GM18867 (cell line): Measurements from ENCODE around the gene TUSC2.

Experiments
- ATAC-seq: cut with Tn5 transposase; IDR thresholded peaks from one replicate; pipeline ENCODE4 v1.9.1; 2021; ENCODE audit warnings: mild to moderate bottlenecking, moderate library complexity; ENCODE audit not compliant: unreplicated experiment

Gene TUSC2, protein sequence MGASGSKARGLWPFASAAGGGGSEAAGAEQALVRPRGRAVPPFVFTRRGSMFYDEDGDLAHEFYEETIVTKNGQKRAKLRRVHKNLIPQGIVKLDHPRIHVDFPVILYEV

DNA sequence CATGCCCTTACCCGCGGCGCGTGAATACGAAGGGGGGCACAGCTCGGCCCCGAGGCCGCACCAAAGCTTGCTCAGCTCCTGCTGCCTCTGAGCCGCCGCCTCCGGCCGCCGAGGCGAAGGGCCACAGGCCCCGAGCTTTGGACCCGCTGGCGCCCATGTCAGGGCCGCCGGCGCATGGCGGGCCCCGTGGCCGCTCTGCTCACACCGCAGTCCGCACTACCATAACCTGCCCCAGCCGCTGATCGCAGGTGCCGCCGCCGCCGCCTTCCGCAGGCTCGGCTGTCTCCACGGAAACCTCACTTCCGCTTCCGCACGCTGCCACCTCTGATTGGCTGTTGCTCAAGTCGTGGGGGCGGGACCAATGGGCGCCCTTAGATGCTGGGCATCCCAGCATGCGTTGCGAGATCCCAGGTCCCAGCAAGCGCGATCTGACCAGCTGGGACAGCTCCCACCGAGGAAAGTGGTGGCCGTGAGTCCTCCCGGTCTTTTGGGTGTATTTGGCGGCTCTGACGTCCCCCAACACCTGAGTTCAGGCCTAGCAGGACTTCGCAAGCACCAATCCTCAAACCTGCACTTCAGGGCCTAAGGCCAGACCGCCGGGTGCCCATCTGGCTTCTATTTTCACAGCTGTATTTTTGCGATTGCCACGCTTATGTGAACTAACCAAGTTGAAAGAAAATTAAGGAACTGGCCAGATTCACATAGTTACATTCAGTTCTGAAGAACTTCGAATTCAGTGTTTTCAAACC, at the start of gene TUSC2:
Gene TUSC2 (minus strand): TSS at position 281 of the 749 bp plus-strand sequence. CDS start 124 bp downstream, at position 157.
- peak; percentile 83 for ATAC-seq

DNA sequence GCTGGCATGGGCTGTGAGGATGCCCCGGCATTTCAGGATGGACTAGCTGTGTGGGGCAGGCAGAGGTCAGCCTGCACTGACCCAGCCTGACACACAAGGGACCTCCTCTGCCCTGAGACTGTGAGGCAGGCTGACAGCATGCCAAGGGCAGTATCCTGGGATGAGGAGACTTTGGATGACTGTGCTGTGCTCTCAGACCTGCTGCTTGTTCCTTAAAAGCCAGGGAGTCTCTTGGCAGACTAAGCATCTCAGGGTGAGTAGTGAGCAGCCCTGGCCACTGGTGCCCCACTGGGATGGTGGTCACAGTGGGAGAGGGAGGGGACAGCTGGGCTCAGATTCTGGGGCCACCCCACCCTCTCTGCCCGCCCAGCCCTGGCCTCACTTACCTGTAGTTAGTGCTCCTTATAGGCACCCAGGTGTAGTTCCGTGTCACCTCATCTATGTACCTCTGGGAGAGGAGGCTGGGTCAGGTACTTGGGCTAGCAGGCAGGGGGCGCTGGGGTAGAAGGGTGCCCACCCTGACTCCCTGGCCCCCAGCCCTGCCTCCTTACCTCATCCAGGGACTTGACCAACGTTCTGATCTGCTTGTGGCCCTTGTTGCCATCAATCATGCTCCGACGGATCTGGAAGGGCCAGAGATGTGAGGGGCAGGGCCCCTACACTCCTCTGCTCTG, 47.4 kb upstream of the TUSC2 start:
- ATAC-seq = no peak

DNA sequence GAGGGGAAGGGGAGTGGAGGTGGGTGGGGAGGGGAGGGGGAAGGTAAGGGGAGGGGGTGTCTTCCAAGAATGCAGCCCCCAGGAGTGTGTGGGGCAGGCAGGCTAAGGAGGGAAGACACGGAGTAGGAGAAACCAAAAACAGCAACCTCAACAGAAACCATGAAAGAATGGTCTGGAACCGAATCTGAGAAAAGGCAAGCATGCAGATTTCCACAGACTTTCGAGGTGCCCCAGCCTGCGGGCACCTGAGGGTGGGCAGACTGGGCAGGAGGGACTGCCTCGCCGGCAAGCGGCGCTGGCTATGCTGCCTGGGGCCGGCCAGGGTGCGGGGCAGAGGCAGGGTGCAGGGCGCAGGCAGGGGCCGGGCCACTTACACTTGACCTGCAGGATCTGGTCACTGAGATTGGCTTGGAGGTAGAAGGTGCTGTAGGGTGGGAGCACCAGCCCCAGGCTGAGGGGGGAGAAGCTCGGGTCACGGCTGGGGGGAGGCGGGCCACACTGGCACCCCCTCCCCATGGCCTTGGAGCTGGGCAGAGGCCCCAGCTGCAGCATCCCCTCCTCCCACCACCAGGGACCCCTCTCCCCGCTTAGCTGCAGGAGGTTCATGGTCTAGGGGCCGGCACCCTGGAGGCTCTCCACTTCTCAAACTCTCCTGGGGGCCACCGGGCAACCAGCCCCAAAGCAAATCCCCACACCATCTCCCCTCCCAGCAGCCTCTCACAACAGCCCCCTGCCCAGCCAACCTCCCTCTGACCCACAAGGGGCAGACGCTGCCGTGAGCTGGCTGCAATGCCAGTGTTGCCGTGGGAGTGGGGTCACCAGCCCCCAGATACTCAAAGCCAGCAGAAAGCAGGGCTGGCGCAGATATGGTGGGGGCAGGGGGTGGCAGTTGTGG, 46.6 kb upstream of the TUSC2 start:
- ATAC-seq = no peak

DNA sequence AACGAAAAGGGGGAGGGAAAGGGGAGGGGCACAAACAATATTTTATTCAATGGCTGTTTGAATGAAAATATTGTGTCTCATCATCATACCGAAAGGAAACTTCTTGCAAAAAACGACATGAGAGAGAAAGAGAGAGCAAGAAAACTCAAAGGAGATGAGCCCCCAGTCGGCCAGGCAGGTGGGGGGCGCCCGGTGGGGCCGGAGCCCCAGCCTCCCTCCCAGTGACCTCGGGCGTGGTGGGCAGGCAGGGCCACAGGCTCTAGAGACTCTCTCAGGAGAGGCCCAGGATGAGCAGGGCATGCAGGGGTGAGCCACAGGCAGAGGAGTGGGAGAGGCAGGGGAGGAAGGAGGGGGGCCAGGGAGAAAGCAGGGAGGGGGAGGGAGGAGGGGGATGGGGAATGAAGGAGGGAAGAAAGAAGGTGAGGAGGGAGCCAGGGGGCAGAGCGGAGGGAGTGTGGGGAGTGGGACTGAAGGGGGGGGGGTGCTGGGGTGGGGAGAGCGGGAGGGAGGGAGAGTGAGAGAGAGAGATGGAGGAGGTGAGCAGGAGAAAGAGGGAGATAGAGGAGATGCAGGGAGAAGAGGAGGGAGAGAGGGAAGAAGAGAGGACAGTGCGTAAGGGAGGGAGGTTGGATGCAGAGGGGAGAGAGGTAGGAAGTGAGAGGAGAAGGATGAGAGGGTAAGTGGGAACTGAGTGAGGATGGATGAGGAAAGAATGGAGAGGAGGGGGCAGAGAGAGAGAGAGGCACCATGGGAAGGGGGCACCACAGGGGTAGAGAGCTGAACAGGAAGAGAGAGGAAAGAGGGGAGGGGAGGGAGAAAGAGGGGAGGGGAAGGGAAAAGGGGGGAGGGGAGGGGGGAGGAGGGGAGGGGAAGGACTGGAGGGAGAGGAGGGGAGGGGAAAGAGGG, 45.4 kb upstream of the TUSC2 start:
- ATAC-seq = no peak

DNA sequence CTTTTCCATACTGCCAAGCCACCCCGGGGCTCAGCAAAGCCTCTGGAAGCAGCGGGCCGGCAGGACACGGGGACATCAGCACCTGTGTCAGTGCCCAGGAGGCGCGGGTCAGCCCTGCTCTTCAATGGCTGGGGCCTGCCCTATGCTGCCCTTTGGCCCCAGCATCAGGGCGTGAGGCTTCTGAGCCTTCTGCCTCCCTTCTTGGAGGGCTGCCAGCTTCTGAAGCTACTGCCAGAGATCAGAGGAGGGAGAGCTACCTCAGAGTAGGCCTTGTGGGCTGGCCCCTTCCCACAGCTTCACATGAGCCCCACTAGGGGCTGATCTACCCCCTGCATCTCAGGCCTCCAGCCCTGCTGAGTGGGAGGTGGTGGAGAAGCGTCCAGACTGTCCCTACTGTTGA, 44.3 kb upstream of the TUSC2 start:
- no peak for ATAC-seq

DNA sequence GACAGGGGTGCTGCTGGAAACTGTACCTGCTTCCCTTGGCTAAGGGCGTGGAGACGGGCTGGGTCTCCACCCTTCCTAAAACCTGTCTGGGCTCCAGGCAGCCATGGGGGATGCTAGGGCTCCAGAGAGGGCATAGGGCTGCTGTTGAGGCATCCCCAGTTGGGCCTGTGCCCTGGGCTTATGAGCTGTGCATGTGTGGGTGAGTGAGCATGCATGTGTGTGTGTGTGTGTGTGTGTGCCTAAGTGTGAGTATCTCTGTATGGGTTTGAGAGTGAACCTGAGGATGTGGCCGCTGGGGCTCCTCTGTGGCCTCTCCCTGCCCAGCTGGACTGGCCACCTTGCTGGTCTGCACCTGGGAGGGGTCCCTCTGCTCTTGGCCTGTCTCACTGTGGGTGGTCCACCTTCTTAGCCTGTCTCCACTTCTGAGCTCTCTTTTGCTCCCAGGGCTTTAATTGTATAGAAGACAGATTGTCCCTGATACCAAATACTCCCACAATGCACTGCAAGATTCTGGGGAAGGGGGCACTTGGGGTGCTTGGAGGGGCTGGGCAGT, 43.2 kb upstream of the TUSC2 start:
- ATAC-seq = no peak

DNA sequence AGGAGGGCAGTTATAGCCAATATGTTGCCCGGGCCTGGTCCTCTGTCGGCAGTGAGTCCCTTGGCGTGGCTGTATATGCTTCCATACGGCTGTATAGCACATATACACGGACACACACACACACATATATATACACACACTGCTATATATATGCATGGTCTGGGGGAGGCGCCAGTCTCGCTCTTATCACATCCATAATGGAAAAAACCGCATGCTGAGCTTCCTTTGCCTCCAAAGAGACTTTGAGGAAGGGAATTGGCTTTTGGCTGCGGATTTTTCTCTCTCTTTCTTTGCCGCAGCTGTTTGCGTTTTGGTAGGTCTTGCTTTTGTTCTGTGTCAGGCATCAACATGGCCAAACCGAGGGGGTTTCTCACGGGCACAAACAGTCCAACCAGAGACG, 42.6 kb upstream of the TUSC2 start:
- ATAC-seq = no peak

DNA sequence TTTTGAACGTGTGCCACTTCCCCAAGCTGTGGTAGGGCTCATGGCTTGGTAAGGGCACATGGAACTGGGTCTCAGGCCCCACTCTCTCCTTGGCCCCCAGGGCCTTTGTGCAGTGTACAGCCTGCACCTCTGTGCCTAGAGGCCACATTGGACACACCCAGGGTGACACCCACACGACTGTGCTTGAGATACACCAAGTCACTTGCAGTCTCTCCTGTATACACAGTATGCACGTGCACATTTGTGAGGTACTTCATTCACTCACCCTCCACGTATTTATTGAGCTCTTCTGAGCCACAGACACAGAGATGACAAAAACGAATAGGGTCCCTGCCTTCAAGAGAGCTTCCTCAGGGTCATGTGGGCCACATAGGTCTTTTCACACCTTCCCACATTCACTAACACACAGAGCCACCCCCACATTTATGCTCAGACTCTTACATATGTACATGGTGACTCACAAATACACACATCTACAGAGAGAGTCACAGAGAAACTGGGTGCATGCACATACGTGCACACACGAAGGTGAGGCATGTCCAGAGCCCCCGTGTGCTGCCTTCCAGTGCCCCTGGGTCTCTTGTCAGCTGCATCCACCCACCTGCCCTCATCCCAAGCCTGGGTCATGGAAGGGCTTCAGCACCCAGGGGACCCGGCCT, 41.1 kb upstream of the TUSC2 start:
- ATAC-seq = no peak

DNA sequence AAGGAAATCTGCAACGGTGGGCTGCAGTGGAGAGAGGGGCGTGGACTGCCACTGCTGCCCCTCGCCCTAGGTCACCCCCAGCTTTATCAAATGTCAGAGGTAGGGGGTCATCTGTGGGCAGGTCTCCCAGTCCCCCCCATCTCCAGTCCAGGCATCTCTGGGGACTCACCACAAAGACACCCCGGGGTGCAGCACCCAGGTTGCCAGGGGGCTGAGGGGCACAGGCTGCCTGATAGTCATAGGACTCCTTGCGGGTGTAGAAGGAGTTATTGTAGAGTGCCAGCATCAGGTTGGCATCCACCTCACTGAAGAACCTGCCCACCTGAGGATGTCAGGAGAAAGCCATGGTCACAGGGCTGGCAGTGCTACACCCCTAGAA, 37.8 kb upstream of the TUSC2 start:
- ATAC-seq = no peak

DNA sequence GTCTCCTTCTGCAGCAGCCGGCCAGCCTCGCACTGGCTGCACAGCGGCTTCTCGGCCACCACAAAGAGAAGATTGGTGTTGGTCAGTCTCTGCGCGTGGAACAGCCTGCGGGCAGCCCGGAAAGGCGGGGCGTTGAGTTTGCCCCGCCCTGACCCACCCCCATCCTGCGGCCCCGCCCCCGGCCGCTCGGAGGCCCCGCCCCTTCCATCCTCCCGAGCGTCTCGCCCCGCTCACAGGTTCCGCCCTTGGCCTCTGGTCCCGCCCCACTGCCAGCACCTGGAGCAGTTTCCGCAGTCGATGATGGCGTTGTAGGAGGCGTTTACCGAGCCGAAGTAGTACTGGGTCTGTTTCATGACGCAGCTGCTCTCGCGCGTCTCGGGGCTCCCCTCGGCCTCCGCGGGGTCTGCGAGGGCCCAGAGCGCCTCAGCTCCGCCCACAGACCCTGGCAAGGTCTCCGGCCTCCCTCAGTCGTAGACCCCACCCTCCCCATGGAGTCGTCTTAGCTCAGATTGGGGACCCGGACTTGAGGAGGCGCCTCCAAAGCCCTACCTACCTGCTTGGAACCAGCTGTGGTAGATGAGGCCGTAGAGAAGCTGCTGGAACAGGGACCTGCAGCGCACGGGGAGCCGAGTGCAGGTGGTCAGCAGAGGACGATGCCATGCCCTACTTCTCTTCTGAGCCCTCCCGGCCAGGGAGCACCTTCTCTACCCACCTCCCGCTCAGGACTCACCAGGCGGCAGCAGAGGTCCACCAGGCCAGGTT, 37.2 kb upstream of the TUSC2 start:
- ATAC-seq = peak; percentile 85

DNA sequence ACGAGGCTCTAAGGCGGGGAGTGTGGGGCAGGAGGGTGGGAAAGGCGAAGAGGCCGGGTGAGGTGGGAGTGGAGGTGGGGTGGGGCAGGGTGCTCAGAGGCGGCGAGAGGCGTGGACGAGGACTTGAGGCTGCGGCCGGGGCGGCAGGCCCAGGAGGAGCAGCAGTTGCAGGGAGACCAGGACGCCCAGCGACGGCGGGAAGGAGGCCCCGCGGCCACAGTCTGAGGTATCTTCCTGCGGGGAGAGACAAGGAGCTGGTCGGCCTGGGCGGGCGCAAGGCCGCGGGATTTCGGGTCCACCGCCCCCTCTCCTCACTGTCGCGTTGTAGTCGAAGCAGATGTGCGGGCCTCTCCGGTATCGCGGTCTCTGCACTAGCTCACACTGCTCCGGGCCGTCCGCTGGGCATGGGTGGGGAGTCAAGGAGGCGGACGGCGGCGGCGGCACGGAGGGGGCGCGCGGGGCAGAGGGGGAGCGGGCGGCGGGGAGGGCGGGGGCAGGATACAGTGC, 36.6 kb upstream of the TUSC2 start:
- ATAC-seq = no peak

DNA sequence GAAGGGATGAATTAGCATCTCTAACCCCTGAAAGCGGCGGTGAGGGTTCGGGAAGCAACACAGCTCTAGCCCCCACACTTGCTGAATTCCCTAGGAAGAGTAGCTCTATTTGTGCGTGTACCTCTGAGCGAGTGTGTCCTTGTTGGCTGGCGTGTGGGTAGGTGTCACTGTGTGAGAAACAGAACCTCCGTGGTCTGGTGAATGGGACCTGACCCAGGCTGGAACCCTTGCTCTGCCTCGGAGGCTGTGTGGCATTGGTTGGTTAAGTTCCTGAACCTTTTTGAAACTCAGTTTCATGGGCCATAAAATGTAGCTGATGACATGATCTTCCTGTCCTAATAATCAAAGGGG, 31.7 kb upstream of the TUSC2 start:
- peak; percentile 23 for ATAC-seq

DNA sequence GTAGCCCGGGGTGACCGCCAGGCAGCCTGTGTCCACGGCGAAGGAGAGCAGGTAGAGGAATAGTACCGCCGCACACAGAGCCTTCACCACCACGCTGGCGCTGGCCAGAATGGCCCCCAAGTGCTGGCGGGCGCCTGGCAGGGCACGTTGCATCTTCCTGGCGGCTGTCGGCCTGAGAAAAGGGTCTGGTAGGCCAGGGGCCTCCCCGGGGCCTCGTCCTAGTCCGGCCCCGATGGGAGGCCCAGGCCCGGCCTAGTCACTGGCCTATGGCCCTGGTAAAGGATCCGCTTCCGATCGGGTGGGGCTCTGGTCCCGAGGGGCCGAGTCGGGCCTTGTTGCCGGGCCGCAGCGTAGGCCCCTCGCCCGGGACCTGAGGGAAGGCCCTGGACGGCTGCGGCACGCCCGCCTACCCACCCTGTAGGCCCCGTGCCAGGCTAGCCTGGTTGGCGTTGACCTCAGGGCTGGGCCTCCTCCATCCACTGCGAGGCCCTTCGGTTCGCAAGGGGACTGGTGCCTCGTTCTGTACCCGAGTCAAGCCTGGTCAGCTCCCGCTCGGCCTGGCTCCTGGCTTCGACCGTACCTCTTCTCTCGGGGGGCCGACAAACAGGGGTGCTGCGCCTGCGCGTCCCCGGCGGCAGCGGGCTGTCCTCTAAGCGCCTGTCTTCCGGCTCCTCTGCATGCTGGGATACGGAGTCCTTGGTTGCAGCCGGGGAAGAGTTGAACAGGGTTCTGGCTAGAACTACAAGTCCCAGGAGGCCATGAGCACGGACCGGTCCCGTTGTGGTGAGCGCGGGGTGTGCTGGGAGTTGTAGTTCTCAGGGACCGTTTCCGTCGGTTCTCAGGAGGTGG, 31.1 kb upstream of the TUSC2 start, which contains the start of gene TMEM115:
Gene TMEM115 (minus strand): TSS at position 611 of the 849 bp plus-strand sequence. CDS start 458 bp downstream, at position 153.
- peak; percentile 97 for ATAC-seq

DNA sequence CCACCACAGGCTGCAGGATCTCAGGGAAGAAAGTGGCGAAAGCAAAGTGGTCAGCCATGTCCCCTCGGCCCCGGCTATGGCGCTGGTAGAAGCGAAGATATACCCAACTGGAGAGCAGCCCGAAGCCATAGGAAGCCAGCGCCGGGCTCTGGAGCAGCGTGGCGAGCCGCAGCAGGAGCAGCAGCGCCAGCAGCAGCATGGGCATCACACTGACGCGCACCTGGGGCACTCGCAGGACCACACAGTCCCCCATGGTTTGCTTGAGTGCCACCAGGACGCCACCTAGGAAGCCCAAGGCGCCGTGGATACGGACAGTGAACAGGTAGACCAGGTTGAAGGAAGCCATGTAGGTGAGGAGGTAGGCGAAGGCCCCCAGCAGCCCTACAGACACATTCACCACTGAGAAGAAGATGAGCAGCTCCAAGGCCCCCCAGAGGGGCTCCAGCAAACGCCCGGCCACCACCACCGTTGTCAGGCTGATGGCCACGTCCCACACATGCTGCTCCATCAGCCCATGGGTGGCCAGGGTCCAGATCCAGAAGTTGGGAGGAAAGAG, 30.4 kb upstream of the TUSC2 start:
- no peak for ATAC-seq

DNA sequence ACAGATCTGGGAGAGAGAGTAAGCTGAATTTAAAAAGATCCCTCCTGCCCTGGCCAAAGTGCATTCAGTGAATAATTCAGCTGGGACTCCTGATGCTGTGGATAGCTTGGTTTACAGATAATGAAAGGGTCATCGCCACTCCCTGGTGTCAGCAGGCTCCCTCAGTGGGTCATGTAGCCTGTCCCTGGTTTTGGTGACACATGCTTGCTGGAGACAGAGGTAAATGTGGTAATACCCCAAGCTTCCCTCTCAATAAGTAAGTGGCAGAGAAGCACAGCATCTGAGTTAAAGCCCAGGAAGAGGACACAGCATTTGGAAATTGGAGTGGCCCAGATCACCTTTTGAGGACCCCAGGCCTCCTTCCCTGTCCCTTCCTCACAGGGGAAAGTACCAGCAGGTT, 29.5 kb upstream of the TUSC2 start:
- no peak for ATAC-seq

DNA sequence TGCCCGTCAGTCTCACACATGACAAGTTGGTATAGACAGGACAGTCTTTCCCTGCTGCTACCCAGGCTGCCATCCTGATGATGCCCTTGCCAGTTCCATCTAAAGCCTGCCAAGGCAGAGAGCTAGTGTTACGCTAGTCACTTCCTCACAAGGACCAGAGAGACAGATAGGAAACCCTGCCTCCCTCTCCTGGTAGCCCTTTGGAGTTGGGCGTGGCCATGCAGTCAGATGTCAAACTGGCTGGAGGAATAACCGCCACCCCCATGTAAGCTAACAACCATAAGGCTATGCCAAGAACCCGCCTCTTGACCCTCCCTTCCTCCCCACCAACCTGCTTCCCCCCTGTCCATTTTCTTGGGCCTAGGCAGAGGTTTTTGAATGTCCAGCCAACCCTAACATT, 28.5 kb upstream of the TUSC2 start:
- ATAC-seq = no peak

DNA sequence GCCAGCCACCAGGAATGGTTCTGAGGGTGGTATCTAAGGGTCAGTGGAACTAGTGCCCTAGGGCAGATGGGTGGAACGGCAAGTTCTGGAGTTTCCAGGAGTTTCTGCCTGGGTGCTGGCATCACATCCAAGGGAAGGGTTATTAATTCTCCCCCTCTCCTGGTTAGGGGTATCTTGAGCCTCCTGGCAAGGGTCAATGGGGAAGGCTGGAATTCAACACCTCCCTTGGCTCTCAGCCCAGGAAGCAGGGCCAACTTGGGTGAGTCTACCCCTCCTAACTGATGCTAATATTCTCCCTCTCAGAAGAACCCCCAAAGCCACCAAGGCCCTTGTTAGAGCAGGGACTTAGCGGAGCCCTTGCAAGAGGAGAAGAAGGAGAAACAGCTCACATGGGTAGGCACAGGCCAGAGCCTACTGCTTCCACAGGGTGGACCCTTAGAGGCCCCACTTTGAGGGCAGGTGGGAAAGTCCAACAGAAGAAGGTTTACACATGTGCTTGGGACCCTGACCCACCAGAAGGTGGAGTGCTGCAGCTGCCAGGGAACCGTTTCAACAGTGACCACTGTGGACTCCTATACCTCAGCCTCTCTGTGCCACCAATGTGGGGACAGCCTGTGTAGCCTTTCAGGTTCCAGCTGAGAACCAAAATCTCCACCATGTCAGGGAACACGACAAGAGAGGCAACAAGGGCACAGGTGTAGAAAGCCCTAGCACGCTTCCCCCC, 28.0 kb upstream of the TUSC2 start:
- ATAC-seq = no peak
